GM15510 (cell line): Measurements from ENCODE around the gene GFPT1.

ENCODE experiments used
- POLR2A ChIP-seq: IDR thresholded peaks from 3 replicates; pipeline ENCODE4 v1.6.1; 2011; ENCODE audit warnings: borderline replicate concordance; ENCODE audit not compliant: insufficient read length; ENCODE audit errors: extremely low read depth

GFPT1 gene

GRCh38 chr2:69310111-69311023, 76.7 kb downstream of the GFPT1 start:
- TF ChIP-seq POLR2A = no peak

DNA sequence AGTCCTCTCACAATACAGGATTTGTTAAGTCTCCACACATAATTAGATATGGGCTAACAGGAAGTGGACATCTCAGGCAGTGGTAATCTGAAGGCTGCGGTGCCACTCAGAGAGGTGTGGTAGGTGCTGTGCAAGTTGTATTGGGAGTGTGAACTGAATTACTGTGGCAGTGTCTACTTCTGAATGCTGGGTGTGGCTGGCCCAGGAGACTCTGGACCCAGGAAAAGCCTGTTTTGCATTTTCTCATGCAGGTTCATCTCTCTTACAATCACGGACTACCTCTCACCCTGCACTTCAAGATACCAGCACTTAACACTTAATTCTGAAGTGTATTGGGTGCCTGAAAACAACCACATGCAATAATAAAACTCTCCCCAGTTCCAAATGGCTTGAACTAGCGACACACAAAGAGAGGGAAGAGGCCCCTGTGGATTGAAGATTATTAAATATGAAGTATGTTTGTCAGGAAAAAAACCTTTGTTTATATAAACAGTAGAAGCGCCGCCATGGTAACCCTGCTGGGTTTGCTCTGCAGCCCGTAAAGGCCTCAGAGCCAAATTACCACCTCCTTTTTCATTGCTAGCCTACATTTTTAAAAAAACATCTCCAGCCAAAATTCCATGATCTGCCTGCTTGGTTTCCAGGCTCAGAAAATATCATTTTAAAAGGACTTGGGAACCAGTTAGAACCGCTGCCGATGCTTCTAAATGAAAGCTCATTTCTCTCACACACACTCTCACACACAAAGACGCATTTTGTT, 77.5 kb downstream of the GFPT1 start:
- no peak for TF ChIP-seq POLR2A

GRCh38 chr2:69308338-69308737, 78.7 kb downstream of the GFPT1 start:
- TF ChIP-seq POLR2A = no peak

DNA sequence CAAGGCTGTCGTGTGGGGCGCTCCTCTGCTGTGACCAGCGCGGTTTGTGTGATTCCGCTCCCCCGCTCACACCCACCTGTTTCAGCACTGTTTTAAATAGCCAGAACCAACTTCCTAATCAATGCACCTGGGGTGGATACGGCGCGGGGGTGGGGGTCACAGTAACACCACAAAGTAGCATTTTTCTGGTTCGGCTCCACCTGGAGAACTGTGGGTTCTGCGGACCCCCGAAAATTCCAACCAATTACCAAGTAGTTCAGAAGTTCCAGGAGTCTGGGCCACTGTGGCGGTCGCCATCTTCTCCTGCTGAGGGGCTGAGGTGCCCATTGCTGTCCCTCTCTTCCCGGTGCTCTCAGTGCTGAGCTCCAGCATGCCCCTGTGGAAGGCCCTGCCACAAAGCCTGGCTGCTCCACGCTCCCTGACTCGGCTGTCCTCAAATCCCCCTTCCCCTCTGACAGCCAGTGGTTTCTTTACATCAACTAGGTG, 79.4 kb downstream of the GFPT1 start:
- no peak for TF ChIP-seq POLR2A

DNA sequence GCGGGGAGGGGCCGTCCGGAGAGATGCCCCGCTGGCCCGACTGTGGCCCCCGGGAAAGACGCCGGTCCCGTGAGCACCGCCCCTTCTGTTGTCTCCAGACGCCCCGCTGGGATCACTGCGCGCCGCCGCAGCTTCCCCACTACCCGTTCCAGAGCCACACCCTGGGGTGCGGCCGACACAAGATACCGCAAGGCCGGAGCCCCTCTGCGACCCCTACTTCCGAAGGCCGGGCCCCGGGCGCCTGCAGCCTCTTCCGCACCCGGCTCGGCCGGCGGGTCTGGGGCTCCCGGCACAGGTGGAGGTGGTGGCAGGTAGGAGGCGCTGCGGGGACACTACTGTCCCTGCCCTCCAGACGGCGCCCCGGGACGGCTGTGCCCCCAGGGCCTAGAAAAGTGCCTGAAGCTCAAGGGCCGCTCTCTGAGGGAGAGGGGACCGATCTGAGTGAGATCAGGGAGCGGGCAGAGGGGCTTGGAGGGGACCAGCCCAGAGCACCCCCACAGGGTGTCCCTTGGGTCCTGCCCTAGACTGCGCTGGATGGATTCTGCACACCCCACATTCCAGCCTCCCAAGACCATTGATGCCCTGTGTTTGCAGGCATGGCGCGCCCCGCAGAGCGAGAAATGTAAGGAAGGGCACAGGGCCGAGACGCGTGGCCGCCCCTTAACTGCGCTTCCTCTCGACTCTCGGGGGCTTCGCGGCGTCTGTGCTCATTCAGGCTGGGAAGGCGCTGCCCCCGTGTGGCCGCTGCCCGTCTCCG, 80.0 kb downstream of the GFPT1 start:
- no peak for TF ChIP-seq POLR2A

DNA sequence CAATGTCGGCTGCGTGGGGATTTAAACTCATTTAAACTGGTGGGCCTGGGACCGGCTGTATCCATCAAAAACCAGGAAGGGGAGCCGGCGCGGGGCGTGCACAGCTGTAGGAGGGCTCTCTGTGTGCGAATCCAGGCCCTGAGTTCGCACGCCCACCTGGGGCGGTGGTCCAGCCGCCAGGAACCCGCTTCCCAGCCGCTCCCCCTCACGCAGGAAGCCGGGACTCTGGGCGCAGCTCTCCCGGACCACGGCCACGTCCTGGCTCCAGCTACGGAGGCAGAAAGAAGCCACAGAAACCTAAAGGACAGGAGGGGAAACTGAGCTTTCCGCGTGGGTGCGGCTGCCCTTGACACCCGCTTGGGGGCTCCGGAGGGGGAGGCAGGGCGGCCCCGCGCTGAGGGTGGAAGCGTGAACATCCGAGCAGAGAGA, 80.6 kb downstream of the GFPT1 start:
- no peak for TF ChIP-seq POLR2A

DNA sequence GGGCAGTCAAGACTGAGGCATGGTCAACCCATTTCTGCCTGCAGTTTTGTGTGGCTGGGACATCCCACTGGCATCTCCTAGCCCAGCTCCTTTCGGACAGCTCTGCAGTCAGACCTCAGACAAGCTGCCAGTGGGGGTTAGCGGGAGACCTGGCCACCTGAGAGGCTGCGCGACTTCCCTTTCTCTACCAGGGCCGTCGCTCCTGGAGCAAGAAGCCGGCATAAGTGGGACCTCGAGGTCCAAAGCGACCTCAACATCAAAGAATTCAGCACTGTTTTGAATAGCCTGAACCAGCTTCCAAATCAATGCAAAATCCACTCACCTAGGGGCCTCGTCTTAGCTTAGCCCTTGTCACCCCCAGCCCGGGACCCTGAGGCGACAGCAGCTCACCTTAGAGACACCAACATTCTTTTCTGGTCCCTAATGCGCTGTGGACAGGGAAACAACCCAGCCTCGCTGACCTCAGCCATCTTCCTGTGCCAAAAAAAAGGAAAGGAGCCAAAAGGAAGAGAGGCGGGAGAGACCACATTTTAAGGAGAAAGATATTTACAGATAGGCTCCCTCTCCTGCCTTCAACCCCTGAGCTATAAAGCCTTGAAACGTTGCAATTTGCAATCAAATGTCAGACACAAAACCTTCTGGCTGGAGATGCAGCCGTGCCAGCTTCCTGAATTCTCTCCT, 81.2 kb downstream of the GFPT1 start:
- no peak for TF ChIP-seq POLR2A

GRCh38 chr2:69305166-69305565, 81.9 kb downstream of the GFPT1 start:
- TF ChIP-seq POLR2A = no peak

GRCh38 chr2:69304656-69305055, 82.4 kb downstream of the GFPT1 start:
- TF ChIP-seq POLR2A = no peak

DNA sequence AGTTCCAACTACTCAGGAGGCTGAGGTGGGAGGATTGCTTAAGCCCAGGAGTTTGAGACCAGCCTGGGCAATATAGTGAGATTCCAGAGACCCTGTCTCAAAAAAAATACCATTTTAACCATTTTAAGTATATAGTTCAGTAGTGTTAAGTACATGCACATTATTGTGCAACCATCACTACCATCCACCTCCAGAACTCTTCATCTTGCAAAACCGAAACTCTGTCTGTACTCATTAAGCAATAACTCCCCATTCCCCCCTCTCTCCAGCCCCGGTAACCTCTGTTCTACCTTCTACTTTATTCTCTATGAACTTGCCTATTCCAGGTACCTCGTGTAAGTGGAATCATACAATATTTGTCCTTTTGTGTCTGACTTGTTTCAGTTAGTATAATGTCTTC, 86.4 kb downstream of the GFPT1 start:
- TF ChIP-seq POLR2A = no peak

GRCh38 chr2:69299772-69300516, 87.1 kb downstream of the GFPT1 start:
- no peak for TF ChIP-seq POLR2A

- TF ChIP-seq POLR2A = no peak
Observed at GRCh38 chr2:69298862-69299261, 88.2 kb downstream of the GFPT1 start.

GRCh38 chr2:69298261-69298660, 88.8 kb downstream of the GFPT1 start:
- TF ChIP-seq POLR2A = no peak

DNA sequence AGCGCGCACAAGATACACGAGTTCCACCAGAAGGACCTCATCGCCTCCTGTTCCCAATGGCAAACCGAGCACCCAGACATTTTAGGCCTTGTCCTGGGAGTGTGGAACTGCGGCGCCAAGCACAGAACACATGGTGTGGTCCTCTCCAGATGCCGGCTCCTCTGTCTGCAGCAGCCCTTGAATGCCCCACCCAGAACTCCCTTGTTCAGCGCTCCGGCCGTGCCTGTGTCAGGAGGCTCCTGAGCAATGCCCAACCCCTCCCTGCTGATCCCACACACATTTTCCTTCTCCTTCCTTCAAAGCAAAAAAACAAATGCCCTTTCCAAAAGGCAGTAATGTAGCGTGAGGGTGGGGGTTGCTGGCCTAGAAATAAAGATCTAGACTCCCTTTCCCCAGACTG, 89.8 kb downstream of the GFPT1 start:
- TF ChIP-seq POLR2A = no peak
